HCT116 (cell line): ENCODE measurements around the gene IL31. TPM values are rescaled to one million over a fixed set of nuclear protein-coding genes. Genes with fewer than 3 reads are reported as not detected.
A peak's percentile ranks its signal among the peaks of the same experiment; 100 is the strongest.

Experiments used
- ATAC-seq: fragments of 200-7000 bp; cut with Tn5 transposase; 2 replicates; pipeline ENCODE4 v1.9.1; 2020; ENCODE audit warnings: mild to moderate bottlenecking, moderate library complexity
- BruUV-seq: library from RNA; stranded (reverse); fragments of 400-500 nt; replicated peaks from 2 replicates; lab custom pipeline; 2021; lab: Mats Ljungman, UMichigan
- CTCF ChIA-PET: fragments of 300-600 bp; sonication (Branson Sonifier 250); formaldehyde crosslinking; loops from one replicate; lab custom pipeline; 2021; ENCODE audit warnings: antibody characterized with exemption; lab: Charles Lee
- POLR2A ChIA-PET: fragments of 300-600, 350-600 bp; sonication (Branson Sonifier 250); formaldehyde crosslinking; loops from one replicate; lab custom pipeline; 2021; ENCODE audit warnings: antibody characterized with exemption; lab: Charles Lee
- RAD21 ChIA-PET, 2 experiments: fragments of 300-600 bp; sonication (Branson Sonifier 250); formaldehyde crosslinking; loops; one replicate each; lab custom pipeline; 2023; ENCODE audit warnings: low total read pairs in 2 of 2; ENCODE audit not compliant: uncharacterized antibody in 2 of 2, unreplicated experiment in 2 of 2, low non-redundant PET in 1 of 2; lab: Charles Lee
- DNase-seq: peaks from one replicate; pipeline ENCODE4 v3.0.0-alpha.2; 2010; ENCODE audit warnings: low read depth, low spot score
- H2AFZ ChIP-seq: fragments of 200-600 bp; shearing (Covaris generic), sonication (generic); 2 replicates; pipeline ENCODE4 v1.6.1; 2017; ENCODE audit warnings: low read depth, mixed run types, mixed read lengths, antibody characterized with exemption, low read length; ENCODE audit not compliant: poor library complexity, severe bottlenecking
- H3K27ac ChIP-seq: 2 replicates; pipeline ENCODE4 v1.5.1; 2012; ENCODE audit warnings: low read depth, low read length
- H3K27me3 ChIP-seq: fragments of 200-600 bp; sonication (generic); 2 replicates; pipeline ENCODE4 v1.6.1; 2016; ENCODE audit warnings: mixed run types, low read length, mixed read lengths; ENCODE audit not compliant: insufficient read depth
- H3K36me3 ChIP-seq, 2 experiments: fragments of 200-500 bp in 1 of 2; fragments of 200-600 bp in 1 of 2; sonication (Bioruptor generic) in 1 of 2; sonication (generic) in 1 of 2; 2 replicates each; pipeline versions ENCODE4 v1.5.1 to v1.6.1; 2014 to 2016; ENCODE audit warnings: low read length in 2 of 2, inconsistent platforms in 1 of 2, mixed read lengths in 1 of 2, mixed run types in 1 of 2; ENCODE audit not compliant: insufficient read depth in 2 of 2, control insufficient read depth in 1 of 2
- H3K4me1 ChIP-seq, 2 experiments: fragments of 200-600 bp in 1 of 2; sonication (generic) in 1 of 2; 2 replicates each; pipeline versions ENCODE4 v1.5.1 to v1.6.1; 2012 to 2017; ENCODE audit warnings: low read length in 2 of 2, inconsistent platforms in 1 of 2, mild to moderate bottlenecking in 1 of 2, mixed read lengths in 1 of 2, mixed run types in 1 of 2, moderate library complexity in 1 of 2; ENCODE audit not compliant: insufficient read depth in 2 of 2, control insufficient read depth in 1 of 2
- H3K4me2 ChIP-seq: fragments of 200-600 bp; sonication (generic); 2 replicates; pipeline ENCODE4 v1.6.1; 2017; ENCODE audit warnings: mixed run types, low read length, mixed read lengths
- H3K4me3 ChIP-seq, 2 experiments: fragments of 200-600 bp in 1 of 2; sonication (generic) in 1 of 2; replicated peaks in 1 of 2; 2 replicates each; pipeline ENCODE4 v1.5.1; 2011 to 2016; ENCODE audit warnings: low read length in 2 of 2, control low read depth in 1 of 2, low read depth in 1 of 2, mild to moderate bottlenecking in 1 of 2, mixed read lengths in 1 of 2, mixed run types in 1 of 2
- H3K79me2 ChIP-seq: fragments of 200-600 bp; sonication (generic); 2 replicates; pipeline ENCODE4 v1.6.1; 2017; ENCODE audit warnings: mild to moderate bottlenecking, mixed run types, low read length, moderate library complexity, mixed read lengths; ENCODE audit not compliant: insufficient read depth
- H3K9ac ChIP-seq: fragments of 200-600 bp; sonication (generic); 2 replicates; pipeline ENCODE4 v1.6.1; 2016; ENCODE audit warnings: low read length, mixed read lengths
- H3K9me2 ChIP-seq: fragments of 200-600 bp; sonication (generic), shearing (Covaris generic); 2 replicates; pipeline ENCODE4 v1.6.1; 2017; ENCODE audit warnings: mixed run types, mild to moderate bottlenecking, moderate library complexity; ENCODE audit not compliant: insufficient read depth
- H3K9me3 ChIP-seq, 2 experiments: fragments of 200-500 bp in 1 of 2; fragments of 200-600 bp in 1 of 2; sonication (Bioruptor generic) in 1 of 2; sonication (generic) in 1 of 2; 2 replicates each; pipeline ENCODE4 v1.6.1; 2014 to 2017; ENCODE audit warnings: low read length in 2 of 2, mixed read lengths in 2 of 2, inconsistent platforms in 1 of 2, low read depth in 1 of 2, mild to moderate bottlenecking in 1 of 2, mixed run types in 1 of 2, moderate library complexity in 1 of 2; ENCODE audit not compliant: control insufficient read depth in 1 of 2, insufficient read depth in 1 of 2
- H4K20me1 ChIP-seq: fragments of 200-600 bp; sonication (generic), shearing (Covaris generic); 2 replicates; pipeline ENCODE4 v1.6.1; 2017; ENCODE audit warnings: mixed run types, mild to moderate bottlenecking, moderate library complexity; ENCODE audit not compliant: insufficient read depth
- CBX3 ChIP-seq: IDR thresholded peaks from 2 replicates; pipeline ENCODE4 v1.6.1; 2012; ENCODE audit warnings: low read depth
- CEBPB ChIP-seq: IDR thresholded peaks from 2 replicates; pipeline ENCODE4 v1.6.1; 2012; ENCODE audit warnings: low read depth
- CTCF ChIP-seq, 3 experiments: fragments of 200-600 bp in 1 of 3; sonication (generic) in 1 of 3; IDR thresholded peaks in 2 of 3; conservative IDR thresholded peaks in 1 of 3; 2 replicates each; pipeline ENCODE4 v1.5.1; 2012 to 2017; ENCODE audit warnings: low read depth in 2 of 3, low read length in 2 of 3, antibody characterized with exemption in 1 of 3, borderline replicate concordance in 1 of 3, control low read depth in 1 of 3, mild to moderate bottlenecking in 1 of 3, mixed read lengths in 1 of 3, mixed run types in 1 of 3, moderate library complexity in 1 of 3; ENCODE audit not compliant: insufficient read depth in 1 of 3
- EGR1 ChIP-seq: IDR thresholded peaks from 2 replicates; pipeline ENCODE4 v1.6.1; 2012; ENCODE audit warnings: low read depth
- EZH2phosphoT487 ChIP-seq: fragments of 200-600 bp; IDR thresholded peaks from 2 replicates; pipeline ENCODE4 v1.6.1; 2018; ENCODE audit warnings: antibody characterized with exemption, borderline replicate concordance
- JUND ChIP-seq: IDR thresholded peaks from 2 replicates; pipeline ENCODE4 v1.6.1; 2012
- POLR2A ChIP-seq: IDR thresholded peaks from 2 replicates; pipeline ENCODE4 v1.7.0; 2011; ENCODE audit warnings: borderline replicate concordance; ENCODE audit not compliant: insufficient read depth, insufficient read length; ENCODE audit errors: extremely low read depth
- POLR2AphosphoS5 ChIP-seq: IDR thresholded peaks from 2 replicates; pipeline ENCODE4 v1.6.1; 2011; ENCODE audit warnings: mild to moderate bottlenecking, low read depth, low read length, moderate library complexity
- RAD21 ChIP-seq: IDR thresholded peaks from 2 replicates; pipeline ENCODE4 v1.6.1; 2012; ENCODE audit warnings: low read depth, mild to moderate bottlenecking
- REST ChIP-seq: IDR thresholded peaks from 2 replicates; pipeline ENCODE4 v1.6.1; 2012; ENCODE audit warnings: low read depth
- SIN3A ChIP-seq: IDR thresholded peaks from 2 replicates; pipeline ENCODE4 v1.6.1; 2012; ENCODE audit warnings: low read depth
- SP1 ChIP-seq: IDR thresholded peaks from 2 replicates; pipeline ENCODE4 v1.6.1; 2012; ENCODE audit warnings: low read depth
- TCF7L2 ChIP-seq: IDR thresholded peaks from 2 replicates; pipeline ENCODE4 v1.7.0; 2011; ENCODE audit warnings: borderline replicate concordance, inconsistent platforms; ENCODE audit not compliant: insufficient read depth, insufficient read length; ENCODE audit errors: extremely low read depth
- YY1 ChIP-seq: IDR thresholded peaks from 2 replicates; pipeline ENCODE4 v1.6.1; 2011; ENCODE audit warnings: low read length, low read depth, moderate library complexity, mild to moderate bottlenecking; ENCODE audit not compliant: insufficient replicate concordance; ENCODE audit errors: extremely low read depth
- ZBTB33 ChIP-seq: IDR thresholded peaks from 2 replicates; pipeline ENCODE4 v1.6.1; 2011; ENCODE audit warnings: mild to moderate bottlenecking, low read length, moderate library complexity; ENCODE audit not compliant: insufficient replicate concordance; ENCODE audit errors: extremely low read depth
- ZFX ChIP-seq: fragments of 450-650 bp; IDR thresholded peaks from 2 replicates; pipeline ENCODE4 v1.6.1; 2017
- ZNF274 ChIP-seq: fragments of 200-500 bp; sonication (Bioruptor generic); IDR thresholded peaks from 2 replicates; pipeline ENCODE4 v1.6.1; 2014; ENCODE audit warnings: mild to moderate bottlenecking, low read depth, low read length, inconsistent platforms
- intact Hi-C: fragments of 100-400 bp; cut with micrococcal nuclease; formaldehyde crosslinking; loops from 2 replicates; pipeline ENCODE4 v1.10.0; 2022
- total RNA-seq: library from RNA; stranded (reverse); gene quantifications from one replicate; pipeline ENCODE4 v1.2.1, GENCODE V29; 2021; ENCODE audit not compliant: unreplicated experiment
- TF ChIP-seq, protein P1 (sequence below): IDR thresholded peaks from 2 replicates; pipeline ENCODE4 v1.6.1; 2012

Gene IL31
- total RNA-seq, 1 experiment from 2014 or later, result not detected

DNA sequence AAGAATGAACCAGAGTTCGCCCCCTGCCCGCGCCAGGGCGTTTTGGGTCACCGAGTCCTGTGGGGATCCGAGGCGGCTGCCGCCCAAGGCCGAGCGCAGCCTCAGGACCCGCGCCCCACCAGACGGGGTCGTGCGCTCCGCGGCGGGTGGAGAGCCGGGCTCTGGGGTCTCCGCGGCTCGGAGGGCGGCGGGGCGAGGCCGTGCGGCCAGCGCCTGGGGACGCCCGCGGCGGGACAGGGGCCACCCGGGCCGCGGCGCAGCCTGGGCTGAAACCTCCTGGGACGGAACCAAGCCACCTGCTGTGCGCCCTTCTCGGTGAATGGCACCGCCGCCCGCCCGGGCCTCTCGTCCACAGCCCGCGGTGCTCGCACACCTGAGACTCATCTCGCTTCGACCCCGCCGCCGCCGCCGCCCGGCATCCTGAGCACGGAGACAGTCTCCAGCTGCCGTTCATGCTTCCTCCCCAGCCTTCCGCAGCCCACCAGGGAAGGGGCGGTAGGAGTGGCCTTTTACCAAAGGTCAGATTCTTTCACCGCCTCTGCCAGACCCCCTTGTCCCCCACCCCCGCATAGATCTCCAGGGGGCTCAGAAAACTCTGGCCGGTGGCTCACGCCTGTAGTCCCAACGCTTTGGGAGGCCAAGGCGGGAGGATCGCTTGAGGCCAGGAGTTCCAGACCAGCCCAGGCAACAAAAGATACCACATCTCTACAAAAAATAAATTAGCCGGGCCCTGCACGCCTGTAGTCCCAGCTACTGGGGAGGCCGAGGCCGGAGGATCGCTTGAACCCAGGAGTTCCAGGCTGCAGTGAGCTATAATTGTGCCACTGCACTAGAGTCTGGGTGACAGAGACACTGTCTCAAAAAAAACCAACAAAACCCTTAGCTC is 30.4 kb upstream of the IL31 start:
- intact Hi-C loops, result no loop called here
- no peaks in the 10 kb centered on the region for H3K9me2 ChIP-seq
- H3K4me3 ChIP-seq, result peak overlapping the region; percentile 48 to 62
- H3K36me3 ChIP-seq, result peaks cover 11 to 16% of the 10 kb centered on the region in 2 experiments; a peak in 3 of 4 replicates
- H3K9me3 ChIP-seq, result no peaks in the 10 kb centered on the region
- peak overlapping the region; percentile 65 for H3K9ac ChIP-seq
- peak overlapping the region; percentile 54; the same call in 1 of the 2 replicates for H3K27ac ChIP-seq
- peaks cover 2 to 31% of the 10 kb centered on the region in 2 experiments; a peak in 3 of 4 replicates for H3K4me1 ChIP-seq
- H3K79me2 ChIP-seq, result no peaks in the 10 kb centered on the region; the same call in 1 of the 2 replicates
- H3K27me3 ChIP-seq, result no peaks in the 10 kb centered on the region
- DNase-seq (no peak), ATAC-seq (no peak; the same call in 1 of the 2 replicates)
- CTCF ChIA-PET, result interaction anchor here (0.6 kb wide), 2 partner anchors 91 to 132 kb away, joined by 3 read pairs; no protein-coding TSS in a partner anchor
- RAD21 ChIA-PET, result interaction anchor here in 1 of 2 experiments (1.0 kb wide), 1 partner anchor 14 kb away, joined by 3 read pairs; no protein-coding TSS in a partner anchor
- H2AFZ ChIP-seq, result no peak overlapping the region
- no peaks in the 10 kb centered on the region for H4K20me1 ChIP-seq
- POLR2A ChIA-PET, result interaction anchor here (0.6 to 1.0 kb wide), 5 partner anchors 21 to 705 kb away, joined by 3 to 6 read pairs (median 3); partner anchors contain the start of gene DIABLO
- no TSS peak for BruUV-seq
- peak overlapping the region; percentile 88 for H3K4me2 ChIP-seq
- TF ChIP-seq JUND (no peak), ZFX (no peak), RAD21 (no peak), CTCF (IDR thresholded peaks at IDR 0.05 in 2 of 3, conservative IDR thresholded peaks at IDR 0.05 in 1 of 3; ENCODE audit: borderline replicate concordance in 1 of 3, insufficient read depth in 1 of 3, low read depth in 2 of 3, low read length in 2 of 3) (no peak), YY1 (no peak), POLR2A (no peak), ZBTB33 (no peak), EGR1 (no peak), EZH2phosphoT487 (no peak), REST (no peak), CBX3 (no peak), CEBPB (no peak), SP1 (no peak), POLR2AphosphoS5 (no peak), ZNF274 (no peak), SIN3A (no peak), TCF7L2 (no peak)
- TF ChIP-seq, protein P1, sequence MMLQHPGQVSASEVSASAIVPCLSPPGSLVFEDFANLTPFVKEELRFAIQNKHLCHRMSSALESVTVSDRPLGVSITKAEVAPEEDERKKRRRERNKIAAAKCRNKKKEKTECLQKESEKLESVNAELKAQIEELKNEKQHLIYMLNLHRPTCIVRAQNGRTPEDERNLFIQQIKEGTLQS, result no peak
